Measurements from ENCODE around the gene NKAIN1.

DNA sequence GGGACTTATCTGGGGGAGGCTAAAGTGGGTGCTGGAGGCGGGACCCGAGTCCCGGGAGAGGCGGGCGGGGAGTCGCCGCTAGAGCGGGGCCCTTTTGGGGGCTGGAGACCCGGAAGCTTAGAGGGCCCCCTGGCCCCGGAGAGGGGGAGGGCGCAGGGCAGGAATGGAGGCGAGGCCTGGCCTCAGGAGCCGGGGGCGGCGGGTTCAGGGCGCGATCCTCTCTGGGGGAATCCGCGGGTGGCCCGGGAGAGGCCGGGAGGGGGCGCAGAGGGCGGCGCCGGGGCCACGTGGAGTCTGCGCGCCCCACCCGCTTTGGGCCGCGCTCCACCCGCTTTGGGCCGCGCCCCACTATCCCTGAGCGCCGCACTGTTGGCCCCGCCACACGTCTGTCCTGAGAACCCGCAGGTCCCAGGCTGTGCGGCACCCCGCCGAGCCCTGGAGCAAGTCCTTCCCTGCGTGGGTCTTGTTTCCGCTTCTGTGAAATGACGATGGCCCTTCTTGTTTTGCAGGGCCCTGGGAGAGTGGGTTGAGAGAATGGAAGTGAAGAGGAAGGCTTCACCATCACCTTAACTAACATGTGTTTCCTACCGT is 84.4 kb downstream of the NKAIN1 start:
- TF ChIP-seq, protein P1, sequence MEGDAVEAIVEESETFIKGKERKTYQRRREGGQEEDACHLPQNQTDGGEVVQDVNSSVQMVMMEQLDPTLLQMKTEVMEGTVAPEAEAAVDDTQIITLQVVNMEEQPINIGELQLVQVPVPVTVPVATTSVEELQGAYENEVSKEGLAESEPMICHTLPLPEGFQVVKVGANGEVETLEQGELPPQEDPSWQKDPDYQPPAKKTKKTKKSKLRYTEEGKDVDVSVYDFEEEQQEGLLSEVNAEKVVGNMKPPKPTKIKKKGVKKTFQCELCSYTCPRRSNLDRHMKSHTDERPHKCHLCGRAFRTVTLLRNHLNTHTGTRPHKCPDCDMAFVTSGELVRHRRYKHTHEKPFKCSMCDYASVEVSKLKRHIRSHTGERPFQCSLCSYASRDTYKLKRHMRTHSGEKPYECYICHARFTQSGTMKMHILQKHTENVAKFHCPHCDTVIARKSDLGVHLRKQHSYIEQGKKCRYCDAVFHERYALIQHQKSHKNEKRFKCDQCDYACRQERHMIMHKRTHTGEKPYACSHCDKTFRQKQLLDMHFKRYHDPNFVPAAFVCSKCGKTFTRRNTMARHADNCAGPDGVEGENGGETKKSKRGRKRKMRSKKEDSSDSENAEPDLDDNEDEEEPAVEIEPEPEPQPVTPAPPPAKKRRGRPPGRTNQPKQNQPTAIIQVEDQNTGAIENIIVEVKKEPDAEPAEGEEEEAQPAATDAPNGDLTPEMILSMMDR (conservative IDR thresholded peaks at IDR 0.05; ENCODE audit: low read length), result peak; percentile 51
- TF ChIP-seq EZH2phosphoT487 (IDR thresholded peaks at IDR 0.05; ENCODE audit: borderline replicate concordance, low read depth, low read length), result no peak

All from OCI-LY7 (cell line).